ENCODE measurements around the gene CLSTN1. TPM values are rescaled to one million over a fixed set of nuclear protein-coding genes. Genes with fewer than 3 reads are reported as not detected.

Gene CLSTN1
- total and polyA plus RNA-seq, 8 donors = 73.1 to 120 (median 107) TPM

GRCh38 chr1:9867408-9868243, 43.9 kb upstream of the CLSTN1 start:
- Histone ChIP-seq H3K27ac (no peak overlapping the region), H3K4me1 (no peaks in the 10 kb centered on the region), H3K4me3 (no peak overlapping the region), H3K9me3 (no peaks in the 10 kb centered on the region), H3K36me3 (peaks cover 0 to 52% of the 10 kb centered on the region in 2 donors), H3K27me3 (no peaks in the 10 kb centered on the region)
- TF ChIP-seq CTCF (IDR thresholded peaks at IDR 0.05) = peak; percentile 96 to 98
- ATAC-seq = peak; percentile 96
- intact Hi-C loops (cut with DNase I) = loop anchor here in 1 of 2 donors (5.0 to 10.0 kb wide), 2 partner anchors 80 to 243 kb away; no protein-coding TSS in a partner anchor
- peak; percentile 61 to 94 (median 78) for DNase-seq

GRCh38 chr1:9866836-9867235, 43.1 kb upstream of the CLSTN1 start:
- Histone ChIP-seq H3K27ac (no peak overlapping the region), H3K4me1 (no peaks in the 10 kb centered on the region), H3K27me3 (no peaks in the 10 kb centered on the region), H3K36me3 (peaks cover 0 to 51% of the 10 kb centered on the region in 2 donors), H3K9me3 (no peaks in the 10 kb centered on the region), H3K4me3 (no peak overlapping the region)
- intact Hi-C loops (cut with DNase I) = loop anchor here in 1 of 2 donors (5.0 to 10.0 kb wide), 2 partner anchors 80 to 242 kb away; no protein-coding TSS in a partner anchor
- ATAC-seq = no peak
- TF ChIP-seq CTCF (IDR thresholded peaks at IDR 0.05) = no peak
- DNase-seq = no peak

- no peaks in the 10 kb centered on the region for H3K27me3 ChIP-seq
- no peak for ATAC-seq
- no peaks in the 10 kb centered on the region for H3K4me1 ChIP-seq
- intact Hi-C loops (cut with DNase I) = loop anchor here in 1 of 2 donors (5.0 to 10.0 kb wide), 2 partner anchors 78 to 241 kb away; no protein-coding TSS in a partner anchor
- no peaks in the 10 kb centered on the region for H3K9me3 ChIP-seq
- no peak for DNase-seq
- H3K4me3 ChIP-seq = no peak overlapping the region
- H3K36me3 ChIP-seq = peaks cover 0 to 40% of the 10 kb centered on the region in 2 donors
- H3K27ac ChIP-seq = no peak overlapping the region
- no peak for TF ChIP-seq CTCF (IDR thresholded peaks at IDR 0.05)
Measured at GRCh38 chr1:9865724-9866123, 42.0 kb upstream of the CLSTN1 start.

GRCh38 chr1:9863371-9863770, 39.6 kb upstream of the CLSTN1 start:
- Histone ChIP-seq H3K27ac (no peak overlapping the region), H3K36me3 (peaks cover 0 to 21% of the 10 kb centered on the region in 2 donors), H3K9me3 (no peaks in the 10 kb centered on the region), H3K27me3 (no peaks in the 10 kb centered on the region), H3K4me3 (no peak overlapping the region), H3K4me1 (no peaks in the 10 kb centered on the region)
- intact Hi-C loops (cut with DNase I) = loop anchor here in 1 of 2 donors (10.0 kb wide), 1 partner anchor 239 kb away; no protein-coding TSS in a partner anchor
- no peak for ATAC-seq
- no peak for TF ChIP-seq CTCF (IDR thresholded peaks at IDR 0.05)
- DNase-seq = peak in 1 of 4 donors; percentile 53

- TF ChIP-seq CTCF (IDR thresholded peaks at IDR 0.05) = no peak
- no peaks in the 10 kb centered on the region for H3K4me1 ChIP-seq
- no peaks in the 10 kb centered on the region for H3K9me3 ChIP-seq
- H3K27ac ChIP-seq = no peak overlapping the region
- no peaks in the 10 kb centered on the region for H3K27me3 ChIP-seq
- DNase-seq (no peak), ATAC-seq (no peak)
- intact Hi-C loops (cut with DNase I) = loop anchor here in 1 of 2 donors (10.0 kb wide), 1 partner anchor 237 kb away; no protein-coding TSS in a partner anchor
- no peak overlapping the region for H3K4me3 ChIP-seq
- peaks cover 0 to 20% of the 10 kb centered on the region in 2 donors for H3K36me3 ChIP-seq
Measured at GRCh38 chr1:9861360-9861759, 37.6 kb upstream of the CLSTN1 start.
